ENCODE data around the gene FSTL4. TPM values are rescaled to one million over a fixed set of nuclear protein-coding genes. Genes with fewer than 3 reads are reported as not detected.

Gene FSTL4
- total RNA-seq, 4 donors from 2014 or later, result 0.22 to 0.47 (median 0.27) TPM; not detected in 1

DNA sequence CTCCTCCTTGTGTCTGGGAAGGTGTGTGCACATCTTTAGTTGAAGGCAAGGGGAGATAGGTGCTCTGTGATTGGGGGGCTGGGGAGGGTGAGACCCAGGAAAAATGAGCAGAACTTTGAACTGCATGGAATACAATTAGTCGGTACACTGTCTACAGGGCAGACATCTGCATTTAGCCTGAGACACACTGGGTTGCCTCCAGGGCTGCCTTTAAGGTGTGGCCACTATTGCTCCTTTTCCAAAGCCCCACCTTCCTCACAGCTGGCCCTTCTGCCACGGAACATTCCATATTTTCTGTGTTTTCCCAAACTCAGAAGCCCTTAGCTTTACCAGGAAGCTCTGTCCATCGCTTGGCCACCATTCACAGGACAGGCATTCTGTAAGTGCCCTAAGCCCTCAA lies 312.6 kb downstream of the FSTL4 start:
- Histone ChIP-seq H3K27me3 (no peaks in the 10 kb centered on the region), H3K27ac (no peak overlapping the region), H3K4me3 (no peak overlapping the region), H3K36me3 (no peaks in the 10 kb centered on the region), H3K9me3 (no peaks in the 10 kb centered on the region), H3K4me1 (no peaks in the 10 kb centered on the region)
- TF ChIP-seq POLR2A (IDR thresholded peaks at IDR 0.05) (no peak), EP300 (IDR thresholded peaks at IDR 0.05) (no peak), POLR2AphosphoS5 (IDR thresholded peaks at IDR 0.05) (no peak)
- TF ChIP-seq, protein P1, sequence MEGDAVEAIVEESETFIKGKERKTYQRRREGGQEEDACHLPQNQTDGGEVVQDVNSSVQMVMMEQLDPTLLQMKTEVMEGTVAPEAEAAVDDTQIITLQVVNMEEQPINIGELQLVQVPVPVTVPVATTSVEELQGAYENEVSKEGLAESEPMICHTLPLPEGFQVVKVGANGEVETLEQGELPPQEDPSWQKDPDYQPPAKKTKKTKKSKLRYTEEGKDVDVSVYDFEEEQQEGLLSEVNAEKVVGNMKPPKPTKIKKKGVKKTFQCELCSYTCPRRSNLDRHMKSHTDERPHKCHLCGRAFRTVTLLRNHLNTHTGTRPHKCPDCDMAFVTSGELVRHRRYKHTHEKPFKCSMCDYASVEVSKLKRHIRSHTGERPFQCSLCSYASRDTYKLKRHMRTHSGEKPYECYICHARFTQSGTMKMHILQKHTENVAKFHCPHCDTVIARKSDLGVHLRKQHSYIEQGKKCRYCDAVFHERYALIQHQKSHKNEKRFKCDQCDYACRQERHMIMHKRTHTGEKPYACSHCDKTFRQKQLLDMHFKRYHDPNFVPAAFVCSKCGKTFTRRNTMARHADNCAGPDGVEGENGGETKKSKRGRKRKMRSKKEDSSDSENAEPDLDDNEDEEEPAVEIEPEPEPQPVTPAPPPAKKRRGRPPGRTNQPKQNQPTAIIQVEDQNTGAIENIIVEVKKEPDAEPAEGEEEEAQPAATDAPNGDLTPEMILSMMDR (IDR thresholded peaks at IDR 0.05), result no peak
- 61 to 68% methylated on average over 2 of the region's 3 CpGs for WGBS, 2 donors (ENCODE audit: low coverage in 1 of 2)
- no peak for ATAC-seq

DNA sequence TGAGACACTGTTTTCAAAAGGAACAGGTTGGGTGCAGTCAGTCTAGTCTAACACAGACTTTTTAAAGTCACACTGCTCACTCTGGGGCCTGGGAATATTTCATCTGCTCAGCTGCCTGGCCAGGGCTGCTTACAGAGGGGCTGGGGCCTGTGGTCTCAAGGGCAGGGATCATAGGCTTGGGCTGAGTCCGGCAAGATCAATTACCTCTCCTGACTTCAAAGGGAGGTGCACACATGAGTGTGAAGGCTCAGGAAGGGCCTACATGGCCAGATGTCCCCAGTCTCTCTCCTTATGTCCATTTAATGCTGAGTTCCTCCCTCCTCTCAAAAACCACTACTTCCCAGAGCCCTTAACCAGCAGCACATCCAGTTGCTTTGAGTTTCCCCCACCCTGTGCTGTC lies 313.3 kb downstream of the FSTL4 start:
- no peaks in the 10 kb centered on the region for H3K36me3 ChIP-seq
- no peak for TF ChIP-seq POLR2A (IDR thresholded peaks at IDR 0.05)
- TF ChIP-seq, protein P1 (IDR thresholded peaks at IDR 0.05), result no peak
- ATAC-seq, result no peak
- H3K27me3 ChIP-seq, result no peaks in the 10 kb centered on the region
- no peak overlapping the region for H3K27ac ChIP-seq
- no peaks in the 10 kb centered on the region for H3K9me3 ChIP-seq
- no peak overlapping the region for H3K4me3 ChIP-seq
- WGBS, 2 donors (ENCODE audit: low coverage in 1 of 2), result 60% methylated on average over 1 of the region's 1 CpG; no CpG with 5 or more reads in 1 of the 2 donors
- no peaks in the 10 kb centered on the region for H3K4me1 ChIP-seq

DNA sequence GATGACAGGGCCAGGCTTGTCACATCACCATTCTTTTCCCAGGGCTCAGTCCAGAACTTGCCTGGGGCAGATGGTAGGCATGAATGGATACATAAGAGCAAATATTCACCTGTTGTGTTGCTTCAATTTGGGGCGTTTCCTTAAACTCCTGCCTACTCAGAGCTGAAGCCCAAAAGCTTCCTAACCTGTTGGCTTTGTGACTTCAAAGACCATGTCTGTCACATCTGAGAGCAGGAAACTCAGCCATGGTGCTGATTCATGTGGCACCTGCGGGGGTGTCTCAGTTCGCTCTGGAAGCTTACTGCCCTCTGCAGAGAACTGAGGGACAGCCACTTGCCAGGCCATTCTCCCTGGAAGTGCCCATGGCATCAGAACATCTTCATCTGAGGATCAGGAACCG lies 313.9 kb downstream of the FSTL4 start:
- no peaks in the 10 kb centered on the region for H3K4me1 ChIP-seq
- no peaks in the 10 kb centered on the region for H3K9me3 ChIP-seq
- H3K27ac ChIP-seq, result no peak overlapping the region
- H3K36me3 ChIP-seq, result no peaks in the 10 kb centered on the region
- H3K27me3 ChIP-seq, result no peaks in the 10 kb centered on the region
- ATAC-seq, result no peak
- 90 to 100% methylated on average over 1 to 2 of the region's 4 CpGs for WGBS, 2 donors (ENCODE audit: low coverage in 1 of 2)
- no peak for TF ChIP-seq EP300 (IDR thresholded peaks at IDR 0.05)
- TF ChIP-seq, protein P1 (IDR thresholded peaks at IDR 0.05), result no peak
- no peak for TF ChIP-seq POLR2AphosphoS5 (IDR thresholded peaks at IDR 0.05)
- no peak for TF ChIP-seq POLR2A (IDR thresholded peaks at IDR 0.05)
- H3K4me3 ChIP-seq, result no peak overlapping the region

DNA sequence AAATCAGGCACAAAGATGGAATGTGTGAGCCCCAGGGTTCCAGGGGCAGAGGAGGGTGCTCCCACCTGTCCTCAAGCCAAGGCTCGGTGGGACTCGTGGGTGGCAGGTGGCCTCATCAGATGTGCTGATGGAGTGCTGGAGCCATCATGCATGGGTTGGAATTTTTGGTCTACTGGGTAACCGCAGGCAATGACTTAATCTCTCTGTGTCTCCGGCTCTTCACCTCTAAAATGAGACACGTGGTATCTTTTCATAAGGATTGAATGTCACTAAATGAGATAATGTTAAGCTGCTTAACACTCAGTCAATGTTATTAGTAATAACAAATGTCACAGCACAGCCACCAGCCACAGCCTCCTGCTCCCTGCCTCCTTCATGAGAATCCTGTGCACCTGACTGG lies 315.0 kb downstream of the FSTL4 start:
- WGBS, 2 donors (ENCODE audit: low coverage in 1 of 2), result 75 to 83% methylated on average over 4 of the region's 5 CpGs
- no peak for TF ChIP-seq EP300 (IDR thresholded peaks at IDR 0.05)
- TF ChIP-seq POLR2A (IDR thresholded peaks at IDR 0.05), result no peak
- TF ChIP-seq POLR2AphosphoS5 (IDR thresholded peaks at IDR 0.05), result no peak
- TF ChIP-seq, protein P1 (IDR thresholded peaks at IDR 0.05), result no peak

DNA sequence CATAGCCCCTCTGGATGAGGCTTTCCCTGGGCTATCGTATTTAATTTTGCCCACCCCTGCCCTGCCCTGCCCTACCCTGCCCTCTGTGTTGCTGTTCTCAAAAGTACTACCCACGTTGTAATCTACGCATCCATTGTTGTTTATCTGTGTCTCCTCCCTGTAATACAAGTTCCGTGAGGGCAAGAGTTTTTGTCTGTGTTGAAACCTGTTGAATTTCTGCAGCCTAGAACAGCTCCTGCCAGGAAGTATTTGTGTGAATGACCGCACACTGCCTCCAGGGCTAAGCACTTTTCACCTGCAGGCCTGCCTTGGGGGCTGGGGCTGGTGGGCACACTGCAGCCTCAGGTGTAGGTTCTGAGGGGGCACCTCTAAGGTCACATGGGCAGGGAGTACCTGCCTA lies 315.7 kb downstream of the FSTL4 start:
- no peak for ATAC-seq
- Histone ChIP-seq H3K4me3 (no peak overlapping the region), H3K4me1 (no peaks in the 10 kb centered on the region), H3K36me3 (no peaks in the 10 kb centered on the region), H3K9me3 (no peaks in the 10 kb centered on the region), H3K27me3 (no peaks in the 10 kb centered on the region), H3K27ac (no peak overlapping the region)
- 43 to 79% methylated on average over 2 to 3 of the region's 5 CpGs for WGBS, 2 donors (ENCODE audit: low coverage in 1 of 2)
- TF ChIP-seq POLR2A (IDR thresholded peaks at IDR 0.05) (no peak), EP300 (IDR thresholded peaks at IDR 0.05) (no peak), POLR2AphosphoS5 (IDR thresholded peaks at IDR 0.05) (no peak)
- TF ChIP-seq, protein P1 (IDR thresholded peaks at IDR 0.05), result no peak

More for the DNA sequence above, 315.0 kb downstream of the FSTL4 start:
- no peak overlapping the region for H3K27ac ChIP-seq
- H3K4me1 ChIP-seq, result no peaks in the 10 kb centered on the region
- no peak overlapping the region for H3K4me3 ChIP-seq
- H3K27me3 ChIP-seq, result no peaks in the 10 kb centered on the region
- no peak for ATAC-seq
- no peaks in the 10 kb centered on the region for H3K9me3 ChIP-seq
- no peaks in the 10 kb centered on the region for H3K36me3 ChIP-seq
